GM23248 (cell line): Measurements from ENCODE around the gene PML. TPM values are rescaled to one million over a fixed set of nuclear protein-coding genes. Genes with fewer than 3 reads are reported as not detected.
A peak's percentile ranks its signal among the peaks of the same experiment; 100 is the strongest.
"Not testable (repeated sequence)": the region's sequence is repeated elsewhere in the genome, so short reads cannot be mapped to it uniquely, and the experiment has no call there.

ENCODE experiments used
- DNase-seq: peaks from one replicate; pipeline ENCODE4 v3.0.0-alpha.2; 2015
- H2AFZ ChIP-seq: fragments of 200-600 bp; sonication (generic); 2 replicates; pipeline ENCODE4 v1.6.1; 2016; ENCODE audit warnings: antibody characterized with exemption
- H3F3A ChIP-seq: fragments of 200-600 bp; sonication (generic); 2 replicates; pipeline ENCODE4 v1.6.1; 2016; ENCODE audit warnings: mild to moderate bottlenecking, antibody characterized with exemption, mixed run types; ENCODE audit not compliant: insufficient read depth
- H3K27ac ChIP-seq: fragments of 200-600 bp; sonication (generic); 2 replicates; pipeline ENCODE4 v1.5.1; 2016; ENCODE audit warnings: mild to moderate bottlenecking
- H3K27me3 ChIP-seq: fragments of 200-600 bp; sonication (generic); replicated peaks from 2 replicates; pipeline ENCODE4 v1.6.1; 2016; ENCODE audit warnings: mild to moderate bottlenecking; ENCODE audit not compliant: insufficient read depth
- H3K36me3 ChIP-seq: fragments of 200-600 bp; sonication (generic); 2 replicates; pipeline ENCODE4 v1.6.1; 2016; ENCODE audit warnings: low read depth, mild to moderate bottlenecking
- H3K4me1 ChIP-seq: fragments of 200-600 bp; sonication (generic); 2 replicates; pipeline ENCODE4 v1.6.1; 2016; ENCODE audit warnings: mild to moderate bottlenecking; ENCODE audit not compliant: insufficient read depth
- H3K4me2 ChIP-seq: fragments of 200-600 bp; sonication (generic); one replicate; pipeline ENCODE4 v1.6.1; 2016; ENCODE audit warnings: mild to moderate bottlenecking; ENCODE audit not compliant: unreplicated experiment
- H3K4me3 ChIP-seq: fragments of 200-600 bp; sonication (generic); 2 replicates; pipeline ENCODE4 v1.5.1; 2016; ENCODE audit warnings: mild to moderate bottlenecking
- H3K79me2 ChIP-seq: fragments of 200-600 bp; sonication (generic); 2 replicates; pipeline ENCODE4 v1.6.1; 2016; ENCODE audit warnings: mild to moderate bottlenecking; ENCODE audit not compliant: insufficient read depth
- H3K9ac ChIP-seq: fragments of 200-600 bp; sonication (generic); 2 replicates; pipeline ENCODE4 v1.6.1; 2016; ENCODE audit warnings: mild to moderate bottlenecking
- H3K9me2 ChIP-seq: fragments of 200-600 bp; sonication (generic); 2 replicates; pipeline ENCODE4 v1.6.1; 2016; ENCODE audit warnings: mixed run types, mild to moderate bottlenecking, moderate library complexity; ENCODE audit not compliant: insufficient read depth
- H3K9me3 ChIP-seq: fragments of 200-600 bp; sonication (generic); one replicate; pipeline ENCODE4 v1.6.1; 2017; ENCODE audit warnings: low read depth
- H4K20me1 ChIP-seq: fragments of 200-600 bp; sonication (generic); 2 replicates; pipeline ENCODE4 v1.6.0; 2016; ENCODE audit not compliant: insufficient read depth
- EZH2 ChIP-seq: fragments of 200-600 bp; sonication (generic); IDR thresholded peaks from 2 replicates; pipeline ENCODE4 v1.6.1; 2018; ENCODE audit warnings: antibody characterized with exemption, mild to moderate bottlenecking; ENCODE audit not compliant: insufficient read depth, poor library complexity, severe bottlenecking
- EZH2phosphoT487 ChIP-seq: fragments of 200-600 bp; sonication (generic); IDR thresholded peaks from 2 replicates; pipeline ENCODE4 v1.6.1; 2018; ENCODE audit warnings: antibody characterized with exemption, moderate library complexity, mild to moderate bottlenecking, low read depth; ENCODE audit not compliant: insufficient read depth
- WGBS, 2 experiments: methylation state at CpG; one replicate each; pipeline ENCODE4 v1.1.6; 2015 to 2017; ENCODE audit warnings: low lambda C conversion rate in 2 of 2, low coverage in 1 of 2; ENCODE audit errors: missing lambda C conversion rate in 2 of 2; 5-methylcytosine and 5-hydroxymethylcytosine counted together
- in situ Hi-C: fragments of 300-500 bp; cut with MboI; formaldehyde crosslinking; loops from 2 replicates; pipeline ENCODE4 v1.15.0; 2020
- polyA plus RNA-seq: library from polyadenylated mRNA; unstranded; fragments of >200 nt; fragmentation: Nextera tagmentation; extraction: Ambion mirVana; gene quantifications from 2 replicates; pipeline ENCODE4 v1.2.1, GENCODE V29; 2016
- total RNA-seq: library from RNA; depleted of rRNA; stranded (reverse); fragments of >200 nt; shearing (Covaris generic); gene quantifications from 2 replicates; pipeline ENCODE4 v1.2.3, GENCODE V29; 2014

Gene PML
- total and polyA plus RNA-seq, 2 experiments from 2014 or later: 52.9 to 74.7 TPM

- no peaks in the 10 kb centered on the region for H3K36me3 ChIP-seq
- WGBS, 2 experiments: 77 to 82% methylated on average over 7 of the region's 7 CpGs
- in situ Hi-C loops: no loop called here
Observed at GRCh38 chr15:74046275-74046674, 51.8 kb downstream of the PML start.

DNA sequence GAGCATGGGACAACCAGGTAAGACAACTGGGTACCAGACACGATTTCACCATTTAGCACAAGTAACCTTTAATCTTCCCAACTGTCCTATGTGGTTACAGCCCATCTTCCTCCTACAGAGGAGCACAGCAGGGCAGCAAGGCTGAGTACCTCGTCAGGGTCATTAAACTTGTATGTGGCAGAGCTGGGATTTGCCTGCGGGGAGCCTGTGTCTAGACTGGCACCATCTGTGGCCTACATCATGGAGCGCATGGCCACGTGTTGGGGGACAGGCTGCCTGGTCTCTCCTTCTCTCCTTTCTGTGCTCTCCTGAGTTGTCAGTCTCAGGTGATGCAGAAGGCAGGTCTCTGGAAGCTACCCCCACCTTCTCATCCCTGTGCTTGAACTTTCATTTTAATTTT, 55.6 kb downstream of the PML start:
- Histone ChIP-seq H2AFZ (no peak overlapping the region), H3K4me2 (peak overlapping the region; percentile 80), H3K4me3 (no peak overlapping the region), H3K79me2 (no peaks in the 10 kb centered on the region), H3K4me1 (peaks cover 35% of the 10 kb centered on the region), H3K9me3 (no peaks in the 10 kb centered on the region), H3F3A (peaks cover 26% of the 10 kb centered on the region), H3K27ac (peak overlapping the region; percentile 81), H3K9ac (no peak overlapping the region), H3K9me2 (no peaks in the 10 kb centered on the region), H4K20me1 (no peaks in the 10 kb centered on the region), H3K36me3 (no peaks in the 10 kb centered on the region), H3K27me3 (no peaks in the 10 kb centered on the region)
- no peak for DNase-seq
- TF ChIP-seq EZH2phosphoT487 (no peak), EZH2 (no peak)
- in situ Hi-C loops: no loop called here
- 73 to 80% methylated on average over 5 of the region's 5 CpGs for WGBS, 2 experiments

More at GRCh38 chr15:74046275-74046674, 51.8 kb downstream of the PML start:
- no peak for TF ChIP-seq EZH2
- no peak for TF ChIP-seq EZH2phosphoT487
- DNase-seq: no peak
- H3K9me3 ChIP-seq: no peaks in the 10 kb centered on the region
- H3K4me1 ChIP-seq: peaks cover 27% of the 10 kb centered on the region
- H4K20me1 ChIP-seq: no peaks in the 10 kb centered on the region
- no peak overlapping the region for H3K9ac ChIP-seq
- no peak overlapping the region for H3K4me3 ChIP-seq
- H3K27me3 ChIP-seq: no peaks in the 10 kb centered on the region
- H3K27ac ChIP-seq: no peak overlapping the region
- H3K9me2 ChIP-seq: no peaks in the 10 kb centered on the region
- no peaks in the 10 kb centered on the region for H3K79me2 ChIP-seq
- H3K4me2 ChIP-seq: no peak overlapping the region
- peaks cover 17% of the 10 kb centered on the region for H3F3A ChIP-seq
- no peak overlapping the region for H2AFZ ChIP-seq

DNA sequence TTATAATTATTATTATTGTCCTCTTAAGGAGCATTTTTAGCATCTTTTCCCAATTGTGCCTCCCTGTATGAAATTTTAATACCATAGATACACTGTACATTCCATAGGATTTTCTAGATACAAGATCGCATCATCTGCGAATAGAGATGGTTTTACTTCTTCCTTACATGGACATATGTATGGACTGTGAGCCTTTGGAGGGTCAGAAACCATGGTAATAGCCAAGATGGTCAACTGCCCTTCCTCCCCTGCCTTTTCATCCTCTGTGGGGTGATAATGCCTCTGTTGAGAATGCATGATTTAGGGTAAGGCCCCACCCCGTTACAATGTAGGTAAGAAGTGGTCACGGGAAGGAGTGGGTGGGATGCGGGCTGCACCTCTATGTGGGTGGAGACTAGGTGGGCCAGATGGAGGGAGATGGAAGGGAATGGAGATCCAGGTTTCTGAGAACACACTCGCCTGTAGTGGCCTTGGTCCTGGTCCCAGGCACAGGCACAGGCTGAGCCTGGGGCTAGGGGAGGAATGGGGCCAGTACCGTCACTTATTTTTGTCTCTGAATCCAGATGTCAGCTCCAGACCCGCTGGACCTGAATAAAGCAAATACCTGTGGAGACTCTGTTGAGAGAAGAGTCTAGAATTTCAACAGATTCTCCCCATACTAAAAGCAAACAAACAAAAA, 56.2 kb downstream of the PML start:
- no peaks in the 10 kb centered on the region for H3K79me2 ChIP-seq
- 33 to 37% methylated on average over 8 of the region's 8 CpGs for WGBS, 2 experiments
- no peaks in the 10 kb centered on the region for H4K20me1 ChIP-seq
- peak overlapping the region; percentile 48 for H3K9ac ChIP-seq
- H3K4me3 ChIP-seq: peak overlapping the region; percentile 44
- DNase-seq: no peak
- peaks cover 35% of the 10 kb centered on the region for H3K4me1 ChIP-seq
- peak overlapping the region; percentile 80 for H3K4me2 ChIP-seq
- H3F3A ChIP-seq: peaks cover 26% of the 10 kb centered on the region
- peak overlapping the region; percentile 81 for H3K27ac ChIP-seq
- peak overlapping the region; percentile 47; the same call in 1 of the 2 replicates for H2AFZ ChIP-seq
- in situ Hi-C loops: no loop called here
- H3K9me3 ChIP-seq: no peaks in the 10 kb centered on the region
- TF ChIP-seq EZH2phosphoT487 (no peak), EZH2 (no peak)
- H3K27me3 ChIP-seq: no peaks in the 10 kb centered on the region
- H3K9me2 ChIP-seq: no peaks in the 10 kb centered on the region
- H3K36me3 ChIP-seq: no peaks in the 10 kb centered on the region

- in situ Hi-C loops: not testable (repeated sequence)
- peak overlapping the region; percentile 57 for H3K27ac ChIP-seq
Observed at GRCh38 chr15:74052271-74053260, 58.0 kb downstream of the PML start.

More at GRCh38 chr15:74052271-74053260, 58.0 kb downstream of the PML start:
- H3K4me3 ChIP-seq, DNase-seq, H3K9ac ChIP-seq, H3K9me3 ChIP-seq, H3K27me3 ChIP-seq, H2AFZ ChIP-seq, H3K4me2 ChIP-seq, H3K9me2 ChIP-seq, H4K20me1 ChIP-seq, H3K79me2 ChIP-seq, H3K36me3 ChIP-seq: not testable (repeated sequence)
- Histone ChIP-seq H3K4me1 (peaks cover 35% of the 10 kb centered on the region), H3F3A (peaks cover 26% of the 10 kb centered on the region)
- WGBS, 2 experiments: 80 to 92% methylated on average over 17 to 38 of the region's 42 CpGs
